ENCODE results near the gene FGF21.

- TF ChIP-seq, protein P1, sequence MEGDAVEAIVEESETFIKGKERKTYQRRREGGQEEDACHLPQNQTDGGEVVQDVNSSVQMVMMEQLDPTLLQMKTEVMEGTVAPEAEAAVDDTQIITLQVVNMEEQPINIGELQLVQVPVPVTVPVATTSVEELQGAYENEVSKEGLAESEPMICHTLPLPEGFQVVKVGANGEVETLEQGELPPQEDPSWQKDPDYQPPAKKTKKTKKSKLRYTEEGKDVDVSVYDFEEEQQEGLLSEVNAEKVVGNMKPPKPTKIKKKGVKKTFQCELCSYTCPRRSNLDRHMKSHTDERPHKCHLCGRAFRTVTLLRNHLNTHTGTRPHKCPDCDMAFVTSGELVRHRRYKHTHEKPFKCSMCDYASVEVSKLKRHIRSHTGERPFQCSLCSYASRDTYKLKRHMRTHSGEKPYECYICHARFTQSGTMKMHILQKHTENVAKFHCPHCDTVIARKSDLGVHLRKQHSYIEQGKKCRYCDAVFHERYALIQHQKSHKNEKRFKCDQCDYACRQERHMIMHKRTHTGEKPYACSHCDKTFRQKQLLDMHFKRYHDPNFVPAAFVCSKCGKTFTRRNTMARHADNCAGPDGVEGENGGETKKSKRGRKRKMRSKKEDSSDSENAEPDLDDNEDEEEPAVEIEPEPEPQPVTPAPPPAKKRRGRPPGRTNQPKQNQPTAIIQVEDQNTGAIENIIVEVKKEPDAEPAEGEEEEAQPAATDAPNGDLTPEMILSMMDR (IDR thresholded peaks at IDR 0.05): no peak
- TF ChIP-seq POLR2A (IDR thresholded peaks at IDR 0.05): no peak
- TF ChIP-seq POLR2AphosphoS5 (IDR thresholded peaks at IDR 0.05): no peak
- no peak for TF ChIP-seq EP300 (IDR thresholded peaks at IDR 0.05)
Measured at GRCh38 chr19:48755787-48756186, 463 bp downstream of the FGF21 start.
